ENCODE measurements around the gene PHOX2B.

DNA sequence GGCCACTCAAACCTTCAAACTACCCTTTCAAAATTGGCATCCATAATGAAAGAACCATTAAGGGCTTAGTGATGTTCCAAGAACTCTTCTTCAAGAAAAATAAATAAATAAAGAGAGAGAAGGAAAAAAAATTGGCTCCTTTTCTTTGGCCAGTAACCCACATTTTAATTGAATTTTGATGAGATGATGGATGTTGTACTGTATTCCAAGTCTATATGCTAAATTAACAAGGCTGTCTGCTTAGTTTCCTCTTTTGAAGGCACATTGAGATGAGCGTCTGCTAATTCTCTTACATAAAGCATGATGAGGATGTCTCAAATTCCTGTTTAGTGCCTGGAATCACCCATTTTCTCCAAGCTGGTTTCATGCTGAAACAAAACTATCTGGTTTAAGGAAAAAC, 33.4 kb downstream of the PHOX2B start:
- no peak for TF ChIP-seq EZH2 (IDR thresholded peaks at IDR 0.05; ENCODE audit: insufficient read depth, low read length)
- TF ChIP-seq, protein P1, sequence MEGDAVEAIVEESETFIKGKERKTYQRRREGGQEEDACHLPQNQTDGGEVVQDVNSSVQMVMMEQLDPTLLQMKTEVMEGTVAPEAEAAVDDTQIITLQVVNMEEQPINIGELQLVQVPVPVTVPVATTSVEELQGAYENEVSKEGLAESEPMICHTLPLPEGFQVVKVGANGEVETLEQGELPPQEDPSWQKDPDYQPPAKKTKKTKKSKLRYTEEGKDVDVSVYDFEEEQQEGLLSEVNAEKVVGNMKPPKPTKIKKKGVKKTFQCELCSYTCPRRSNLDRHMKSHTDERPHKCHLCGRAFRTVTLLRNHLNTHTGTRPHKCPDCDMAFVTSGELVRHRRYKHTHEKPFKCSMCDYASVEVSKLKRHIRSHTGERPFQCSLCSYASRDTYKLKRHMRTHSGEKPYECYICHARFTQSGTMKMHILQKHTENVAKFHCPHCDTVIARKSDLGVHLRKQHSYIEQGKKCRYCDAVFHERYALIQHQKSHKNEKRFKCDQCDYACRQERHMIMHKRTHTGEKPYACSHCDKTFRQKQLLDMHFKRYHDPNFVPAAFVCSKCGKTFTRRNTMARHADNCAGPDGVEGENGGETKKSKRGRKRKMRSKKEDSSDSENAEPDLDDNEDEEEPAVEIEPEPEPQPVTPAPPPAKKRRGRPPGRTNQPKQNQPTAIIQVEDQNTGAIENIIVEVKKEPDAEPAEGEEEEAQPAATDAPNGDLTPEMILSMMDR (IDR thresholded peaks at IDR 0.05; ENCODE audit: insufficient read depth, low read depth, low read length): no peak

All from astrocyte (in vitro differentiated cells and primary cell).